GM12873 (cell line): ENCODE results near the gene APOL3.

Experiments used
- TF ChIP-seq, protein P1 (sequence below): IDR thresholded peaks from 2 replicates; pipeline ENCODE4 v1.5.1; 2012; ENCODE audit warnings: low read depth, mild to moderate bottlenecking, moderate library complexity, low read length, control low read depth; ENCODE audit not compliant: insufficient read depth; ENCODE audit errors: missing control alignments

APOL3 gene

DNA sequence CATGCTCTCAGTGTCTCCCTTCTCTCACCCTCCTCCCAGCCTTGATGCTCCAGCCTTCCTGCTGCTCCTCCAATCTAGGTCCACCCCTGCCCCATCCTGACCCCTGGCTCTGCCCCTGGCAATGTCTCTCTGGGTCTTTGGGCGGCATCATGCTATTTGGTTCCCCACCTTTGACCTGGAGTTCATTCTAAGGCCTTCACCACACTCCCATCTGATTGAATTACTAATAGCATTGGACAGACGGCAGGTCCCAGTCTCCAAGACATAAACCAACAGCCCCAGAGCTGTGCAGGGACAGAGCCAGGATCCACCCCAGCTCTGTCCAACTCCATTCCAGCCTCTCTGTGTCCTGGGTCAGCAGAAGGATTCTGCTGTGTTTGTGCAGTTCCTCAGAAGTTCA lies 33.8 kb upstream of the APOL3 start:
- TF ChIP-seq, protein P1, sequence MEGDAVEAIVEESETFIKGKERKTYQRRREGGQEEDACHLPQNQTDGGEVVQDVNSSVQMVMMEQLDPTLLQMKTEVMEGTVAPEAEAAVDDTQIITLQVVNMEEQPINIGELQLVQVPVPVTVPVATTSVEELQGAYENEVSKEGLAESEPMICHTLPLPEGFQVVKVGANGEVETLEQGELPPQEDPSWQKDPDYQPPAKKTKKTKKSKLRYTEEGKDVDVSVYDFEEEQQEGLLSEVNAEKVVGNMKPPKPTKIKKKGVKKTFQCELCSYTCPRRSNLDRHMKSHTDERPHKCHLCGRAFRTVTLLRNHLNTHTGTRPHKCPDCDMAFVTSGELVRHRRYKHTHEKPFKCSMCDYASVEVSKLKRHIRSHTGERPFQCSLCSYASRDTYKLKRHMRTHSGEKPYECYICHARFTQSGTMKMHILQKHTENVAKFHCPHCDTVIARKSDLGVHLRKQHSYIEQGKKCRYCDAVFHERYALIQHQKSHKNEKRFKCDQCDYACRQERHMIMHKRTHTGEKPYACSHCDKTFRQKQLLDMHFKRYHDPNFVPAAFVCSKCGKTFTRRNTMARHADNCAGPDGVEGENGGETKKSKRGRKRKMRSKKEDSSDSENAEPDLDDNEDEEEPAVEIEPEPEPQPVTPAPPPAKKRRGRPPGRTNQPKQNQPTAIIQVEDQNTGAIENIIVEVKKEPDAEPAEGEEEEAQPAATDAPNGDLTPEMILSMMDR, result no peak

DNA sequence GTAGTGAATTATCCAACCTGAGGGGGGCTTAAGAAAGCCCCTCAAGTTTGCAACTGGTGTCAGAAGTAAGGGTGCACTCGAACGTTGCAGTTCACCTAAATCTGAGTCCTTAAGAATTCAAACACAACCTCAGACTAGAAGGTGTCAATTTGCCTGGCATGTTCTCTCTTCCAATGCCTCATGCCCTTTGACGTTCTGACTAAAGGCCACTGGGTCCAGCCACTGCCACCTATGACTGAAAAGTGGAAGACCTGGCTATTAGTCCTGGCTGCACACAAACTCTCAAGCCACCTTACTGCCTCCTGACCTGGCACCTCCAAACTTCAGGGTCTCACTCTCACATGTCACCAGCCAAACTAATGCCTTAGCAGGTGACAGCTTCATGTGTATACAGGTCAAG lies 33.0 kb upstream of the APOL3 start:
- TF ChIP-seq, protein P1, result no peak

DNA sequence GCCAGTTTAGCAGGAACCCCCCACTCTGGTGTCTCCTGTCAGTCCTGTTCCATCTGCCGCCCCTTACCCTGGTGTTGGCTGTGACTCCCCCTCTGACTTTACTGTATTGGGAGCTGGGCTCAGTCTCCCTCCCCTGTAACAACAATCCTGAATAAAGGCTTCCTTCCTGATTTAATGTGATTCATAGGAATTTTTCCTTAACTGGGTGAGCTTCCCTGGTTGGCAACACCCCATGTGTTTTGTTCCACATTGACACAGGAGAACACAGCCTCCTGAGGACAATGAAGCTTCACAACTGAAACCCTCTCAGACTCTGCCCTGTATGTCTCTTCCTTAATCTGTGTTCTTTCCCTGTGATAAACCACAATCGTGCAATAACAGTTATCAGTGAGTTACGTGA lies 32.6 kb upstream of the APOL3 start:
- TF ChIP-seq, protein P1, result no peak

DNA sequence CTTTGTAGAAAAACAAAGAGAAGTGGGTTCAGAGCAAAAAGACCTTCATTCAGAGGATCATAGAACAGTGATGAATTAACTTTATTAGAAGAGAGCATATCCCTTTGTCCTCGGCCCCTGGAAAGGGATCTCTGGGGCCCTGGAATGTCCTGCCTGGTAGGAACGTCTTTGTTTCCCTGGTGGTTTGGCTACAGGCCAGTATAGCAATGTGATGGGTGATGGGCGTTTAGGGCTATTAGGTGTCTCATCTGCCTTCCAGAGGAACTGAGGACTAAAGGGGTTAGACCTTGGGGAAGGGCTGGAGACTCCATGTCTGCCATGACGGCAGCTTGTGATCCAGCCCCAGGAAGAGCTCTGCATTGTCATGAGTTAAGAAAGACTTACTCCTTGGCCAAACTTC lies 32.0 kb upstream of the APOL3 start:
- TF ChIP-seq, protein P1, result no peak

DNA sequence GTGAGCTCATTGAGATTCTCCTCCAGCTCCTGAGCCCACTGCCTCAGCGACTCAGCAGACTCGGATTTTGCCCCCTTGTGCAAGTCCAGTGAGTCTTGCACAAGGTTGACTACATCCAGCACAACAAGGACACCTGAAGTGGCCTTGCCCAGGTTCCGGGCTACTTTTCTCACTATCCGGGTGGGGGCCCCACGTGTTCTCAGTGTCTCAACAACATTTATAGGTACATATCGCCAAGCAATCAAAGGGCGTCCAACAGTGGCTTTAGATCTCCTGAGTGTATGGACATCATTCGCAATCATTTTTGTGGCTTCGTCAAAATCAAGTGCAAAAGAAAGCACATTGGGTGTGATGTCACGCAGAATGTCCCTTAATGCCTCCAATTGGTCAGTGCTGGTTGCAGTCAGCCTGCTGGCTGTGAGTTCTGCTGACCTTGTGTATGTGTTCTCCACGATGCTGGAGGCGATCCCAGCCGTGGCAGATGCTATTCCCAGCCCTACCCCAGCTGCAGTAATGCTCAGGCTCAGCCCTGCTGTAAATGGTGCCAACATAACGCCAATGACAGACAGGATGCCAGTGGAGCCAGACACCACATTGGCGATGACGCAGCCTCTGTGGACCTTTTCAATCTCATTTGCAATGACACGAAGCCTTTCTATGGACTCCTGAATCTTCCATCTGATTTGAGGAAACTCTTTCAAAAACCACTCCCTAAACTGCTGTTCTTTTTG lies 30.7 kb upstream of the APOL3 start:
- TF ChIP-seq, protein P1, result no peak

DNA sequence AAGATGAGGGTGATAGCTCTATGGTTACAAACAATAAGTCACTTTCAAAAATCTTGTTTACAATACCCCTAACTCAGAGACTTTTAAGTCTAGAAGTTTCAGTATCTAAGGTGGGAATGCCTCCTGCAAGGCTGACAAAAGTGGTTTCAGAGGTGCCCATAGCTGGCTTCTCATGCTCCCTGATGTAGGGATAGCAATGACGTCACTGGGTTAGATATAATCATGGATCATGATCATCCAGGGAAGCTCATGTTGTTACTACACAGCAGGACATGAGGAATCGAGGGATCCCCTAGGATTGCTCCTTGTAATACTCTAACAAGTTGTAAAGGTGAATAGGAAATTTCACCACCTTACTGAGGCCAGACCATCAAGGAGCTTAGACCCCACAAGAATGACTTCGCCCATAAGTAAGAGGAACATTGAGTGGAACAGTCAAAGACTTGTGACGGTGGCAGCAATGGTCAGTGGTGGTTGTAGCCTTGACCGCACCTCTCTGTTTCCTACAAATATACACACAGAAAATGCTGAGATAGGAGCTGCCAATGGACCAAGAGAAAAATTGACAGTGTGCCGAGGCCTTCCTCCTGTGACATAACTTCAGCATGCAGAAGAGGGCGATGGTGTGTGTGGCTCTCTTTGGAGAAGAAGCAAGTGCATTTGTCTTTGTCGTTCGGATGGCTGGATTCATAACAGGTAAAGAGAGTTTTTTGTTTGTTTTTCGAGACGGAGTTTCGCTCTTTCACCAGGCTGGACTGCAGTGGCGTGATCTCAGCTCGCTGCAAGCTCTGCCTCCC lies 25.5 kb upstream of the APOL3 start:
- TF ChIP-seq, protein P1, result no peak

DNA sequence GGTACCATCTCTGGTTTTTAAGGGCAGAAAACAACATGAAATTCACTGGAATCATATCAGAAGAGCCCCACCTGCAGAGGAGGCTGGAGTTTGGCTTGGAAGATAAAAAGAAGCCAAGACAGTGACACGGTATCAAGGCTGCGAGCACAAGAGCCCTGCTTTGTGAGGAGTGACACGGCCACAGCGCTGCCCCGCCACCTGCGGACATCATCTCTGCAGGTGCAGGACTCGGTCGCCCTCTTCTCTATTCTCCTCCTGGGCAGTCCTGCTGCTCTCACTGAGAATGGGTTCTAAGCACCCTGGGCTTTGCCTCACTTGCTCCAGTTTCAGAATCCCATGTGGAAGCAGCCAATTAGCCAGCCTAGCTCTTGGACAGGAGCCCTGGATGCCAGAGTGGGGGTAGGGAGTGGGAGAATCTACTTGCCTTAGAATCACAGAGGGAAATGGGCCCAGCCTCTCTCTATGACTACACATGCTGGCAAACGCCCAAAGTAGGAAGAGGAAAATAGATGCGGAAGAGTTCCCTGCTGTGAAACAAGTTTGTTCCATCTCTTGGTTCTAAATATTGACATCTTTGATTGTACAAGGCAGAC lies 24.0 kb upstream of the APOL3 start:
- TF ChIP-seq, protein P1, result no peak
